Measurements from ENCODE around the gene IGFBP2. TPM values are rescaled to one million over a fixed set of nuclear protein-coding genes. Genes with fewer than 3 reads are reported as not detected.
A peak's percentile ranks its signal among the peaks of the same experiment; 100 is the strongest.

Gene IGFBP2
- total and polyA plus RNA-seq, 4 donors = 88.8 to 1,119 (median 352) TPM

DNA sequence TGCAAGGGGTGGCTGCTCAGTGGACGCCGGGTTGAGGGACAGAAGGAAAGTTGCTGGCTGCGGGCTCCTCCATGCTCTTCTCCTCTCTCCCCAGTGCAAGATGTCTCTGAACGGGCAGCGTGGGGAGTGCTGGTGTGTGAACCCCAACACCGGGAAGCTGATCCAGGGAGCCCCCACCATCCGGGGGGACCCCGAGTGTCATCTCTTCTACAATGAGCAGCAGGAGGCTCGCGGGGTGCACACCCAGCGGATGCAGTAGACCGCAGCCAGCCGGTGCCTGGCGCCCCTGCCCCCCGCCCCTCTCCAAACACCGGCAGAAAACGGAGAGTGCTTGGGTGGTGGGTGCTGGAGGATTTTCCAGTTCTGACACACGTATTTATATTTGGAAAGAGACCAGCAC, 30.6 kb downstream of the IGFBP2 start:
- Histone ChIP-seq H3K36me3 (ENCODE audit: control insufficient read depth in 4 of 4, insufficient read depth in 3 of 4, low read depth in 1 of 4, low read length in 3 of 4) (peaks cover 0 to 8% (median 6%) of the 10 kb centered on the region in 4 donors), H3K27ac (ENCODE audit: low read depth in 1 of 2, low read length in 2 of 2) (no peak overlapping the region), H3K27me3 (ENCODE audit: control insufficient read depth in 4 of 4, insufficient read depth in 4 of 4, low read length in 3 of 4) (no peaks in the 10 kb centered on the region), H3K9ac (ENCODE audit: low read depth in 1 of 2, low read length in 2 of 2) (no peak overlapping the region), H3K9me3 (ENCODE audit: control insufficient read depth in 4 of 4, low read length in 3 of 4) (no peaks in the 10 kb centered on the region), H3K4me1 (ENCODE audit: control insufficient read depth in 4 of 4, insufficient read depth in 4 of 4, low read length in 3 of 4) (peaks cover 0 to 18% (median 12%) of the 10 kb centered on the region in 4 donors), H3K4me3 (ENCODE audit: low read depth in 1 of 3, low read length in 3 of 3) (no peak overlapping the region)
- 96% methylated on average over 18 of the region's 18 CpGs for WGBS
- no peak for DNase-seq (ENCODE audit: low spot score)
- TF ChIP-seq, protein P1, sequence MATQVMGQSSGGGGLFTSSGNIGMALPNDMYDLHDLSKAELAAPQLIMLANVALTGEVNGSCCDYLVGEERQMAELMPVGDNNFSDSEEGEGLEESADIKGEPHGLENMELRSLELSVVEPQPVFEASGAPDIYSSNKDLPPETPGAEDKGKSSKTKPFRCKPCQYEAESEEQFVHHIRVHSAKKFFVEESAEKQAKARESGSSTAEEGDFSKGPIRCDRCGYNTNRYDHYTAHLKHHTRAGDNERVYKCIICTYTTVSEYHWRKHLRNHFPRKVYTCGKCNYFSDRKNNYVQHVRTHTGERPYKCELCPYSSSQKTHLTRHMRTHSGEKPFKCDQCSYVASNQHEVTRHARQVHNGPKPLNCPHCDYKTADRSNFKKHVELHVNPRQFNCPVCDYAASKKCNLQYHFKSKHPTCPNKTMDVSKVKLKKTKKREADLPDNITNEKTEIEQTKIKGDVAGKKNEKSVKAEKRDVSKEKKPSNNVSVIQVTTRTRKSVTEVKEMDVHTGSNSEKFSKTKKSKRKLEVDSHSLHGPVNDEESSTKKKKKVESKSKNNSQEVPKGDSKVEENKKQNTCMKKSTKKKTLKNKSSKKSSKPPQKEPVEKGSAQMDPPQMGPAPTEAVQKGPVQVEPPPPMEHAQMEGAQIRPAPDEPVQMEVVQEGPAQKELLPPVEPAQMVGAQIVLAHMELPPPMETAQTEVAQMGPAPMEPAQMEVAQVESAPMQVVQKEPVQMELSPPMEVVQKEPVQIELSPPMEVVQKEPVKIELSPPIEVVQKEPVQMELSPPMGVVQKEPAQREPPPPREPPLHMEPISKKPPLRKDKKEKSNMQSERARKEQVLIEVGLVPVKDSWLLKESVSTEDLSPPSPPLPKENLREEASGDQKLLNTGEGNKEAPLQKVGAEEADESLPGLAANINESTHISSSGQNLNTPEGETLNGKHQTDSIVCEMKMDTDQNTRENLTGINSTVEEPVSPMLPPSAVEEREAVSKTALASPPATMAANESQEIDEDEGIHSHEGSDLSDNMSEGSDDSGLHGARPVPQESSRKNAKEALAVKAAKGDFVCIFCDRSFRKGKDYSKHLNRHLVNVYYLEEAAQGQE (IDR thresholded peaks at IDR 0.05) = no peak
- TF ChIP-seq, protein P2, sequence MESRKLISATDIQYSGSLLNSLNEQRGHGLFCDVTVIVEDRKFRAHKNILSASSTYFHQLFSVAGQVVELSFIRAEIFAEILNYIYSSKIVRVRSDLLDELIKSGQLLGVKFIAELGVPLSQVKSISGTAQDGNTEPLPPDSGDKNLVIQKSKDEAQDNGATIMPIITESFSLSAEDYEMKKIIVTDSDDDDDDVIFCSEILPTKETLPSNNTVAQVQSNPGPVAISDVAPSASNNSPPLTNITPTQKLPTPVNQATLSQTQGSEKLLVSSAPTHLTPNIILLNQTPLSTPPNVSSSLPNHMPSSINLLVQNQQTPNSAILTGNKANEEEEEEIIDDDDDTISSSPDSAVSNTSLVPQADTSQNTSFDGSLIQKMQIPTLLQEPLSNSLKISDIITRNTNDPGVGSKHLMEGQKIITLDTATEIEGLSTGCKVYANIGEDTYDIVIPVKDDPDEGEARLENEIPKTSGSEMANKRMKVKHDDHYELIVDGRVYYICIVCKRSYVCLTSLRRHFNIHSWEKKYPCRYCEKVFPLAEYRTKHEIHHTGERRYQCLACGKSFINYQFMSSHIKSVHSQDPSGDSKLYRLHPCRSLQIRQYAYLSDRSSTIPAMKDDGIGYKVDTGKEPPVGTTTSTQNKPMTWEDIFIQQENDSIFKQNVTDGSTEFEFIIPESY (IDR thresholded peaks at IDR 0.05) = no peak
- TF ChIP-seq NR2F2 (IDR thresholded peaks at IDR 0.05) = no peak

DNA sequence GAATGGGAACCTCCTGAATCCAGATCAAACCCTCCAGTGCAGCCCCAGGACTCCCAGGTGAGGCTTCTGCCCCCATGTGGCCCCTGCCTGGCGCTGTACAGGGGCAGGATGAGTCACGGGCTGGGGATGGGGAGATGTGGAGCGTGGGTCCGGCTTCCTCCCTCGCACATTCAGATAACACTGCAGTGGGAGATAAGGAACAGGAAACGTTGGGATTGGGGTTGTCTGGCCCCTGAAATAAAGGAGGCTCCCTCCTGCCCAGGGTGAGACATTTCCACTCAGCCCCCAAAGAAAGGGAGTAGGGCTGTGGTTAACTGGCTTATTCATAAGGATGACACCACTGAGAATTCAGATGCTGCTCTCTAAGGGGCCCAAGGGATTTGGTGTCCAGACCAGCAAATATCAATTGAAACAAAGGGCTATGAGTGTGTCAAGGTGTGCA, 31.4 kb downstream of the IGFBP2 start:
- DNase-seq (ENCODE audit: low spot score) = no peak
- no peaks in the 10 kb centered on the region for H3K27me3 ChIP-seq (ENCODE audit: control insufficient read depth in 4 of 4, insufficient read depth in 4 of 4, low read length in 3 of 4)
- peaks cover 0 to 18% (median 12%) of the 10 kb centered on the region in 4 donors for H3K4me1 ChIP-seq (ENCODE audit: control insufficient read depth in 4 of 4, insufficient read depth in 4 of 4, low read length in 3 of 4)
- H3K9me3 ChIP-seq (ENCODE audit: control insufficient read depth in 4 of 4, low read length in 3 of 4) = no peaks in the 10 kb centered on the region
- peak; percentile 11 to 27 for TF ChIP-seq RAD21 (IDR thresholded peaks at IDR 0.05)
- TF ChIP-seq, protein P1 (IDR thresholded peaks at IDR 0.05) = no peak
- TF ChIP-seq, protein P2 (IDR thresholded peaks at IDR 0.05) = no peak
- TF ChIP-seq, protein P3, sequence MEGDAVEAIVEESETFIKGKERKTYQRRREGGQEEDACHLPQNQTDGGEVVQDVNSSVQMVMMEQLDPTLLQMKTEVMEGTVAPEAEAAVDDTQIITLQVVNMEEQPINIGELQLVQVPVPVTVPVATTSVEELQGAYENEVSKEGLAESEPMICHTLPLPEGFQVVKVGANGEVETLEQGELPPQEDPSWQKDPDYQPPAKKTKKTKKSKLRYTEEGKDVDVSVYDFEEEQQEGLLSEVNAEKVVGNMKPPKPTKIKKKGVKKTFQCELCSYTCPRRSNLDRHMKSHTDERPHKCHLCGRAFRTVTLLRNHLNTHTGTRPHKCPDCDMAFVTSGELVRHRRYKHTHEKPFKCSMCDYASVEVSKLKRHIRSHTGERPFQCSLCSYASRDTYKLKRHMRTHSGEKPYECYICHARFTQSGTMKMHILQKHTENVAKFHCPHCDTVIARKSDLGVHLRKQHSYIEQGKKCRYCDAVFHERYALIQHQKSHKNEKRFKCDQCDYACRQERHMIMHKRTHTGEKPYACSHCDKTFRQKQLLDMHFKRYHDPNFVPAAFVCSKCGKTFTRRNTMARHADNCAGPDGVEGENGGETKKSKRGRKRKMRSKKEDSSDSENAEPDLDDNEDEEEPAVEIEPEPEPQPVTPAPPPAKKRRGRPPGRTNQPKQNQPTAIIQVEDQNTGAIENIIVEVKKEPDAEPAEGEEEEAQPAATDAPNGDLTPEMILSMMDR (IDR thresholded peaks at IDR 0.05; ENCODE audit: low read depth, low read length, missing input control) = no peak
- TF ChIP-seq EGR1 (IDR thresholded peaks at IDR 0.05; ENCODE audit: low read depth in 2 of 2) = no peak
- no peak for TF ChIP-seq FOXA1 (IDR thresholded peaks at IDR 0.05)
- no peak overlapping the region for H3K4me3 ChIP-seq (ENCODE audit: low read depth in 1 of 3, low read length in 3 of 3)
- H3K9ac ChIP-seq (ENCODE audit: low read depth in 1 of 2, low read length in 2 of 2) = no peak overlapping the region
- WGBS = 75% methylated on average over 6 of the region's 6 CpGs
- H3K36me3 ChIP-seq (ENCODE audit: control insufficient read depth in 4 of 4, insufficient read depth in 3 of 4, low read depth in 1 of 4, low read length in 3 of 4) = peaks cover 0 to 8% (median 5%) of the 10 kb centered on the region in 4 donors
- peak overlapping the region in 1 of 2 donors; percentile 25 for H3K27ac ChIP-seq (ENCODE audit: low read depth in 1 of 2, low read length in 2 of 2)
